LNCAP (cell line): ENCODE results near the gene EMP3.

Experiments
- TF ChIP-seq, protein P1 (sequence below): fragments of 450-650 bp; IDR thresholded peaks from 2 replicates; pipeline ENCODE4 v1.5.1; 2017; ENCODE audit warnings: mild to moderate bottlenecking

The EMP3 gene

DNA sequence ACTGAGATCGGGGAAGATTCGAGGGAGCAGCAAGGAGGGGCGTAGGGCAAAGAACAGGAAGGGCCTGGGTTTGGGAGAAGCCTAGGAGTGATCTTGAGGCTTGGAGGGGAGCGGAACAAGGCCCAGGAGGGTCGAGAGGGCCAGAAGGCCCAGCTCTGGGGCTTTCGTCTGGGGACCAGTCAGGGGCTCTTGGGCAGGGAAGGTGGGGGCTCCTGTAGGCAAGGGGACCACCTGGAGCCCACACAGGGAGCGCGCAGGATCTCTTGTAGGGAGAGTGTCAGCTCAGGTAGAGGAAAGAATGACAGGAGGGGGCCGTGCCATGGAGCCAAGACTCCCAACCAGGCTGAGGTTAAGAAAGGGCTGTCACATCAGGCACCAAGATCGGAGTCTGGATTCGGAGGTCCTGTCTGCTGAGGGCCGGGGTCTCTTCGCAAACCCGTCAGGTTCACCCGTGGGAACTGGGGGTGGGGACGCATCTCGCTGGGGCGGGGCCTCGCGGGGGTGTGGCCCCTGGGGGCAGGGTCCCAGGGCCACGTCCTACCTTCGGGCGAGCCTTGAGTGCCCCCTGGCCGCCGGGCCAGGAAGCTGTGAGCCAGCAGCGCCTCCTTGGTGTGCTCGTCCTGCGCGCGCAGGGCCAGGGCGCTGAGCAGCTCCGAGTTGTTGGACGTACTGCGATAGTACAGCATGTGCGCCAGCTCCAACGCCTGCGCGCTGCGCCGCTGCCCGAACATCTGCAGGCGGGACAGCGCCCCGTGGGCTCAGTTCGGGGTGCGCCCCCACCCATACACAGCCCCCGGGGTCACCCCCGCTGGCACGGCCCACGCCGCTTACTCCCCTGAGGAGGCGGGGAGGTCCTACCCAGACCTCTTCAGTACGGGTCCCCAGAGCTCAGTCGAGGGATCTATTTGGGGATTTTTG lies 8.4 kb downstream of the EMP3 start:
- TF ChIP-seq, protein P1, sequence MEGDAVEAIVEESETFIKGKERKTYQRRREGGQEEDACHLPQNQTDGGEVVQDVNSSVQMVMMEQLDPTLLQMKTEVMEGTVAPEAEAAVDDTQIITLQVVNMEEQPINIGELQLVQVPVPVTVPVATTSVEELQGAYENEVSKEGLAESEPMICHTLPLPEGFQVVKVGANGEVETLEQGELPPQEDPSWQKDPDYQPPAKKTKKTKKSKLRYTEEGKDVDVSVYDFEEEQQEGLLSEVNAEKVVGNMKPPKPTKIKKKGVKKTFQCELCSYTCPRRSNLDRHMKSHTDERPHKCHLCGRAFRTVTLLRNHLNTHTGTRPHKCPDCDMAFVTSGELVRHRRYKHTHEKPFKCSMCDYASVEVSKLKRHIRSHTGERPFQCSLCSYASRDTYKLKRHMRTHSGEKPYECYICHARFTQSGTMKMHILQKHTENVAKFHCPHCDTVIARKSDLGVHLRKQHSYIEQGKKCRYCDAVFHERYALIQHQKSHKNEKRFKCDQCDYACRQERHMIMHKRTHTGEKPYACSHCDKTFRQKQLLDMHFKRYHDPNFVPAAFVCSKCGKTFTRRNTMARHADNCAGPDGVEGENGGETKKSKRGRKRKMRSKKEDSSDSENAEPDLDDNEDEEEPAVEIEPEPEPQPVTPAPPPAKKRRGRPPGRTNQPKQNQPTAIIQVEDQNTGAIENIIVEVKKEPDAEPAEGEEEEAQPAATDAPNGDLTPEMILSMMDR, result peak; percentile 50

DNA sequence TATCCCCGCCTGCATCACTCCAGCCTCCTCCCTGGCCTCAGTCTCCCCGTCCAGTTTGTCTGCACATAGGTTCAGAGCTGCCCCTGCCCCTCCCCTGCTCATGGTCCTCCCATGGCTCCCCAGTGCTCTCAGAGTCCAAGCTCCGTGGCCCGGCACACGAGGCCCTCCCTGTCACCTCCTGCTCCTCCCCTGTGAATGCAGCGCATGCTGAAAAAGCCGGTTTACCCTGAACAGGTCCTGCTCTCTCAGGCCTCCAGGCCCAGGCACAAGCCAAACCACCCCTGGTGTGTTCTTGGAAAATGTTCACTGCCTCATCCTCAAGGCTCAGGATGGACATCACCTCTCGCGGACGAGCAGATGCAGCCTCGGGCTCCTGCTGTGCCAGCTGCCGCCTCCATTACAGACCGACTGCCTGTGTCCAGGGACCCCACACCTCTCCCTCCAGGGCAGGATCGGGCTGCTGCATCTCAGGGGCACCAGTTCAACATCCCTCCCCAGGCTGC lies 13.0 kb downstream of the EMP3 start:
- TF ChIP-seq, protein P1, result no peak

DNA sequence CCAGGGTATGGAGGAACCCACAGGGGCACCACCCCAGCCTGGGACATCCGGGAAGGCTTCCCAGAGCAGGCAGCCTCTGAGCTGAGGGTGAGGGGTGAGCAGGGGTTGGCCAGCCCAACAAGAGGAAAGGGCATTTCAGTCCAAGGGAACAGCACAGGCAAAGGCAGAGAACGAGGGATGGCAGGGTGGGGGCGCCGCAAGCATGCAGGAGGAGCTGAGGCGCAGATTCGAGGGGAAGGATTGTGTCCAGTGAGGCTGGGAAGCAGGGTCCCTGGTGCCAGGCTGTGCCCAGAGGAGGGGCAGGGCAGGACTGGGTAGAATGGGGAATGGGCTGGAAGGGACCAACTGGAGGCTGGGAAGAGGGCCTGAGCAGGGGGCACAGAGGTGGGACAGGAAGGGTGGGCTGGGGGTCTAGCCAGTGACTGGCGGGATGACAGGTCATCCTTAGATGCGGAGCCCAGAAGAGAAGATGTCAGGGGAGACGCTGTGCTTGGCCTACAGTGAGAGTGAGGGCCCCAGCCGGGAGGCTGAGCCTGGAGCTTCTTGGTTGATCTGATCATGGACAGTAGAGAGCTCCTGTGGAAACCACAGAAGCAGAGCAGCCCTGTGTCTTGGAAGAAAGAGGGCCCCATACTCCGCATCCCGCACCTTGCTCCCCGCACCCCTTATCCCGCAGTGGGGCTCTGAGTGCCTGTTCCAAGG lies 13.6 kb downstream of the EMP3 start:
- TF ChIP-seq, protein P1, result no peak

DNA sequence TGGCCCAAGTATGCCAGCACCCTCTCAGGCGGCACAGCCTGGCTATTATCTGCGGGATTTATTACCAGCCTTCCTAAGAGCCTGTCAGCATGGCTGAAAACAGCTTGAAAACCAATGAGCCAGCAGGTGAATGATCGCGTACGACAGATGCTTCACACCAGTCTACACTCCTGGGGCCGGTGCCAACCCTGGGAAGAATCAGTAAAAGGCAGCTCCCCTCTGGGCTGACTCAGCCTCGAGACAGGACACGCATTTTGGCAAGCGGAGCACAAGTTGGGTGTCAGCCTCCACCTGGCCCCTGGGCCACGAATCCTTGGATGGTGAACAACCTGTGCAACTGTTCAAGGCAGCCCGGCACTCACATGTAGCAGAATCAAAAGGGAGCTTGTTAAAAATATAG lies 15.6 kb downstream of the EMP3 start:
- TF ChIP-seq, protein P1, result no peak

DNA sequence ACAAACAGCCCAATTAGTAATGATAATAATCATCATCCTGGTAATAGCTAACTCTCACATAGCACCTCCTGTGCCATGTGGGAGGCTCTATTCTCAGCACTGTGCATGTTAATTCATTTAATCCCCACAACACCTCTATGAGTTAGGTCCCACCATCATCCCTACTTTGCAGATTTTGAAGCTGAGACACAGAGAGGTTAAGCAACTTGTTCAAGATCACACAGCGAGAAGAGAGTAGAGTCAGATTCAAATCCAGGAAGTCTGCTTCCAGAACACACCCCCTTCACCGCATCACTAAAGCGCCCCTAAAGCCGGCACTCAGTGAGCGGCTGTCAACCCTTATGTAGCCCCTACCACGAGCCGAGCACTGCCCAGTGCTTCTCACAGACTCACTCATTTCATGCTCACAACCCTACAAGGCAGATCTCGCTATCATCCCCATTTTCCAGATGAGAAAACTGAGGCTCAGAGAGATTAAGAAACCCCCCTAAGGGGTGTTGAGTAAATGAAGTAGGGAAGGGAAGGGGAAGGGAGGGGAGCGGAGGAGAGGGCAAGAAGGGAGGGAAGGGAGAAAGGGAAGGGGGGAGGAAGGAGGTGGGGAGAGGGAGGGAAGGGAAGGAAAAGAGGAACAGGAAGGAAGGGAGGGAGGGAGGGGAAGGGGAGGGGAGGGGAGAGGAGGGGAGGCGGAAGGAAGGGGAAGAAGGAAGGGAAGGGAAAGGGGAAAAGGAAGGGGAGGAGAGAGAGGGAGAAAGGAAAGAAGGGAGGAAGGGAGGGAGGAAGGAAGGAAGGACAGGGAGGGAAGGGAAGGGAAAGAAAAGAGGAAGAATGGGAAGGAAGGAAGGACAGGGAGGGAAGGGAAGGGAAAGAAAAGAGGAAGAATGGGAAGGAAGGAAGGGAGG lies 16.4 kb downstream of the EMP3 start:
- TF ChIP-seq, protein P1, result no peak

DNA sequence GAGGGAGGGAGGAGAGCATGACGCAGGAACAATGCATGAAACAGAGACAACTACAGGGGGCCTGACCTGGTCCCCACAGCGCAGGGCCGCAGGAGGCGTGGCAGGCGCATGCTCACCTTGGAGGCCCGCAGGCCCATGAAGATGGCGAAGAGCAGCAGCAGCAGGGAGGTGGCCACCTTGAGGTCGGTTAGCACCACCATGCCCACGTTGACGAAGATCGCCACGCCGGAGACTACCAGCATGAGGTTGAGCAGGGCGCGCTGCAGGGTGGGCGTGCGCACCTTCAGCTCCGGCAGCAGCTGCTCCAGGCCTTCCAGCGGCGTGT lies 17.0 kb downstream of the EMP3 start:
- TF ChIP-seq, protein P1, result no peak
